Cardiac fibroblast (primary cell): Measurements from ENCODE around the gene RAD9A.

ENCODE experiments used
- DNase-seq, 2 donors: peaks; one replicate each; pipeline versions ENCODE4 v3.0.0 to v3.0.0-alpha.2; 2010; ENCODE audit warnings: low read depth in 2 of 2
- H3K4me3 ChIP-seq, 2 donors: replicated peaks in 1 of 2; 1 replicate in 1 of 2; 2 replicates in 1 of 2; pipeline ENCODE4 v1.5.1; 2011; ENCODE audit warnings: low read depth in 2 of 2, low read length in 2 of 2, mild to moderate bottlenecking in 2 of 2, moderate library complexity in 1 of 2
- CTCF ChIP-seq: IDR thresholded peaks from one replicate; pipeline ENCODE4 v1.5.1; 2011; ENCODE audit warnings: low read depth, mild to moderate bottlenecking, low read length, inconsistent platforms

Gene RAD9A

DNA sequence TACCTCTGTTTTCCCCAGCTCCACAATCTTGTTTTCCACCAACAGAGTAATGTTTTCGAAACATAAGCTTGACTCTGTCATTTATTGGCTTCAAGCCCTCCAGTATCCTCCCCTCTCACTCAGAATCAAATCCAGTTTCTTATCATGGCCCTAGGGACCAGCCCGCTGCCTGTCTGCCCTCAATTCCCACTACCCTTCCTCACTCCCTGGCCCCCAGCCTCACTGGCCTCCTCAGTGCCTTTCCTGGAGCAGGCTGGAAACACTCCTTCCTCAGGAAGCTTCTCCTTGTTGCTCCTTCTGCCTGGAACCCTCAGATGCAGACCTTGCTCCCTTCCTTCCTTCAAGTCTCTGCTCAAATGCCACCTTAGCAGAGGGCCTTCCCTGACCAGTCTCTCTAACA lies 42.3 kb upstream of the RAD9A start:
- no peak for TF ChIP-seq CTCF
- no peak for DNase-seq

GRCh38 chr11:67349928-67350465 lies 41.8 kb upstream of the RAD9A start:
- no peak overlapping the region for H3K4me3 ChIP-seq
- no peak for DNase-seq
- no peak for TF ChIP-seq CTCF

More for the DNA sequence above, 42.3 kb upstream of the RAD9A start:
- no peak overlapping the region for H3K4me3 ChIP-seq

GRCh38 chr11:67351275-67352005 lies 40.3 kb upstream of the RAD9A start:
- DNase-seq = peak; percentile 87 to 88
- H3K4me3 ChIP-seq = peak overlapping the region in 1 of 2 donors; percentile 26
- TF ChIP-seq CTCF = peak; percentile 91

DNA sequence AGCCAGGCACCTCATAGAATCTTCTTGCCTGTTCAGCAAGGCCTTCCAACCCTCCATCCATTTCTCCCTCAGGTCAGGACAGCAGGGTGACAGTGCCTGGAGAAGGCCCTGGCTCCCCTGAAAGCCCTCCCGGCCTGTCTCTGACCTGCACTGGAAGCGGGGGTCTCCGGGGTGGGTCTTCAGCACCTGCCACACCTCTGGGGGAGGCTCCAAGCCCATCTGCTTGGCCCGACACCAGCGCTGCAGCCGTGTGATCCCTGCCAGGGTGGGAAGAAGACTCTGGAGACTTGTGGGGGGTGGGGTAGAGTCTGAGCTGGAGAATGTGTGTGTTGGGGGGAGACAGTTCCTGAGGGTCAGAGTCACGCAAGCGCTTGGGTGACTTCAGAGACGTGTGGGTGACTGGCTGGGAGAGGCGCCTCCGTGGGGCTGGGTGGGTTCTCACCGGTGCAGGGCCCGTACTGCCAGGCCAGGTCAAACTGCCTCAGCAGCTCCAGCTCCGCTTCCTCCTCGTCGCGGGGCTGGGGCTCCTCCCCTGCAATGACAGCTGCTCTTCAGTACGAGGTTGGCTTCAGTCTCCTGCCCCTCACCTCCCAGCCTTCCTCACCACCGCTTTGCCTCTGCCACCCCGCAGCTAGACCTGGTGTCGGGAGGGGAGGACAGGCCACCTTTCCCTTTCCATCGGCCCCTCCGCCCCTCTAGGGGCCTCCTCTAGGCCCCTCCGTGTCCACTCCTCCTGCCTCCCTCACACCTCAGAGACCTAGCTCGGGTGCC lies 39.1 kb upstream of the RAD9A start:
- no peak for TF ChIP-seq CTCF
- H3K4me3 ChIP-seq = peak overlapping the region; percentile 71 to 76
- peak in 1 of 2 donors; percentile 41 for DNase-seq

GRCh38 chr11:67353317-67354074 lies 38.3 kb upstream of the RAD9A start, which contains the start of gene POLD4:
TSS of gene POLD4 (minus strand) at chr11:67353546. CDS start at chr11:67353399, 147 bp downstream.
- TF ChIP-seq CTCF = no peak
- peak within 1 kb of the TSS; percentile 71 to 76 for H3K4me3 ChIP-seq
- DNase-seq = peak; percentile 98
